ENCODE results near the gene GNG4.
"Not testable (repeated sequence)": the region's sequence is repeated elsewhere in the genome, so short reads cannot be mapped to it uniquely, and the experiment has no call there.

The GNG4 gene

GRCh38 chr1:235661568-235661967 lies 12.0 kb upstream of the GNG4 start:
- no peak for TF ChIP-seq POLR2A (IDR thresholded peaks at IDR 0.05; ENCODE audit: low read depth, low read length)
- FAIRE-seq = no peak
- DNase-seq (ENCODE audit: insufficient read length, low spot score) = no peak

GRCh38 chr1:235659186-235659771 lies 9.7 kb upstream of the GNG4 start:
- no peak for DNase-seq (ENCODE audit: insufficient read length, low spot score)
- TF ChIP-seq POLR2A (IDR thresholded peaks at IDR 0.05; ENCODE audit: low read depth, low read length) = no peak
- no peak for FAIRE-seq

GRCh38 chr1:235657747-235658526 lies 8.4 kb upstream of the GNG4 start:
- no peak for TF ChIP-seq POLR2A (IDR thresholded peaks at IDR 0.05; ENCODE audit: low read depth, low read length)
- no peak for FAIRE-seq
- DNase-seq (ENCODE audit: insufficient read length, low spot score) = no peak

- DNase-seq (ENCODE audit: insufficient read length, low spot score) (no peak), FAIRE-seq (no peak)
- TF ChIP-seq POLR2A (IDR thresholded peaks at IDR 0.05; ENCODE audit: low read depth, low read length) = no peak
Measured at GRCh38 chr1:235657269-235657668, 7.7 kb upstream of the GNG4 start.

- DNase-seq (ENCODE audit: insufficient read length, low spot score) (no peak), FAIRE-seq (no peak)
- no peak for TF ChIP-seq POLR2A (IDR thresholded peaks at IDR 0.05; ENCODE audit: low read depth, low read length)
Measured at GRCh38 chr1:235652364-235652763, 2.8 kb upstream of the GNG4 start.

GRCh38 chr1:235651170-235651806 lies 1.7 kb upstream of the GNG4 start:
- DNase-seq (ENCODE audit: insufficient read length, low spot score) (no peak), FAIRE-seq (no peak)
- no peak for TF ChIP-seq POLR2A (IDR thresholded peaks at IDR 0.05; ENCODE audit: low read depth, low read length)

GRCh38 chr1:235650341-235651169 lies 971 bp upstream of the GNG4 start:
- TF ChIP-seq POLR2A (IDR thresholded peaks at IDR 0.05; ENCODE audit: low read depth, low read length) = no peak
- FAIRE-seq (no peak), DNase-seq (ENCODE audit: insufficient read length, low spot score) (no peak)

GRCh38 chr1:235648954-235649367 lies 623 bp downstream of the GNG4 start:
- DNase-seq (ENCODE audit: insufficient read length, low spot score) (peak; percentile 34), FAIRE-seq (no peak)
- no peak for TF ChIP-seq POLR2A (IDR thresholded peaks at IDR 0.05; ENCODE audit: low read depth, low read length)

- no peak for DNase-seq (ENCODE audit: insufficient read length, low spot score)
- no peak for TF ChIP-seq POLR2A (IDR thresholded peaks at IDR 0.05; ENCODE audit: low read depth, low read length)
- no peak for FAIRE-seq
Measured at GRCh38 chr1:235648407-235648907, 1.1 kb downstream of the GNG4 start.

- FAIRE-seq = not testable (repeated sequence)
Measured at GRCh38 chr1:235647537-235647936, 2.0 kb downstream of the GNG4 start.

GRCh38 chr1:235646463-235646862 lies 3.1 kb downstream of the GNG4 start:
- no peak for TF ChIP-seq POLR2A (IDR thresholded peaks at IDR 0.05; ENCODE audit: low read depth, low read length)
- no peak for DNase-seq (ENCODE audit: insufficient read length, low spot score)
- no peak for FAIRE-seq

More at GRCh38 chr1:235647537-235647936, 2.0 kb downstream of the GNG4 start:
- DNase-seq (ENCODE audit: insufficient read length, low spot score) = not testable (repeated sequence)

- DNase-seq (ENCODE audit: insufficient read length, low spot score) (no peak), FAIRE-seq (no peak)
- TF ChIP-seq POLR2A (IDR thresholded peaks at IDR 0.05; ENCODE audit: low read depth, low read length) = no peak
Measured at GRCh38 chr1:235644693-235645305, 4.8 kb downstream of the GNG4 start.

Data from H54 (cell line).